NCI-H2227 (cell line): ENCODE measurements around the gene ATP2A3.

Experiments
- DNase-seq: peaks from one replicate; lab custom pipeline; 2025; ENCODE audit not compliant: unreplicated experiment; lab: John Stamatoyannopoulos, UW

ATP2A3 gene

DNA sequence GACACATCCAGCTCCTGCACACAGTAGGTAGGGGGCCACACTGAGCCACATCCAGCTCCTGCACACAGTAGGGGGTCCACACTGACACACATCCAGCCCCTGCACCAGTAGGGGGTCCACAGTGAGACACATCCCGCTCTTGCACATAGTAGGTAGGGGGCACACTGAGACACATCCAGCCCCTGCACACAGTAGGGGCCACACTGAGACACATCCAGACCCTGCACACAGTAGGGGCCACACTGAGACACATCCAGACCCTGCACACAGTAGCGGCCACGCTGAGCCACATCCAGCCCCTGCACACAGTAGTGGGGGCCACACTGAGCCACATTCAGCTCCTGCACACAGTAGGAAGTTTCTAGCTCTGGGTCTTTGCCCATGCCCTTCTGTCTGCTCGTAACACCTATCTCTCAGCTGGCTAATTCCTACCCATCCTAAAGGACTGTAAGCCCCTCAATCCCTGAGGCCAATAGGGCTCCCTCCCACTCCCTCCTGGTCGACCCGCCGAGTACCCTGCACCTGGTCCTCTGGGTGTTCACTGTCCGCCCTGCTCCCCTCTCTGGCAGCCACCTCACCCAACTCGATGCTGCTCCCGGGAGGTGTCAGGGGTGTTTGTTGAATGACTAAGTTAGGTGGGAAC is 9.4 kb upstream of the ATP2A3 start:
- no peak for DNase-seq

DNA sequence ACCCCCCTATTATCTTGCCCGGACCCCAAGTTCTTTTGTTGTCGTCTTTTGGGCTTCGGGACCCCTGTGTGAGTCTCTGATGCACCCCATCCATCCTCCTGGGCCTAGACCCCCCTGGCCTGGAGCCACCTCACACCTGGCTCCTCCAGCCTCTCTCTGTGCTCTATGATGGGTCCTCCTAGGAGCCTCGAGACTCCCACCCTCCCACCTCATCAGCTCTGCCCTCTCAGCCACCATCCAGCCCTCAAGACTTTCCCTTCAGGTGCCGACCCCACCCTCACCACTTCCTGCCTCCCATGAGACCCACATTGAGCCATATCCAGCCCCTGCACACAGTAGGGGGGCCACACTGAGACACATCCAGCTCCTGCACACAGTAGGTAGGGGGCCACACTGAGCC is 8.7 kb upstream of the ATP2A3 start:
- no peak for DNase-seq

DNA sequence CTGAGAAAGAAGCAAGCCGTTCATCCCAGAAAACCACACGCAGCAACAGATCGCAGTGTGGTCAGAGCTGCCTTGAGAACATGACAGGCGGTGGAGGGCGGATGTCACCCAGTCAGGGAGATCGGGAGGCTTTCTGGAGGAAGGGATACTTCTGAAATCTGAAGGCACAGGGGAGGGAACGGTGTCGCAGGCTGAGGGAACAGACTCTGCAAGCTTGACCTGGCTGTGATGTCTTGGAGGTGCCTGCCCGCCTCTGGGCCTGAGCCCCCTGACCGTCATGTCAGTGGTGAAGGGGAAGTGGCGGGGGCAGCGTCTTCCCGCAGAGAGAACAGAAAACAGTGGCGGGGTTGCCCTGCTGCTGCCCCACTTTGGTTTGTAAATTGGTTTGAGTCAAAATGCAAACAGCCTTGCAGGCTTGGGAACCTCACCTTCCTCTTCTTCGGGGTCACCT is 8.1 kb upstream of the ATP2A3 start:
- DNase-seq, result no peak

DNA sequence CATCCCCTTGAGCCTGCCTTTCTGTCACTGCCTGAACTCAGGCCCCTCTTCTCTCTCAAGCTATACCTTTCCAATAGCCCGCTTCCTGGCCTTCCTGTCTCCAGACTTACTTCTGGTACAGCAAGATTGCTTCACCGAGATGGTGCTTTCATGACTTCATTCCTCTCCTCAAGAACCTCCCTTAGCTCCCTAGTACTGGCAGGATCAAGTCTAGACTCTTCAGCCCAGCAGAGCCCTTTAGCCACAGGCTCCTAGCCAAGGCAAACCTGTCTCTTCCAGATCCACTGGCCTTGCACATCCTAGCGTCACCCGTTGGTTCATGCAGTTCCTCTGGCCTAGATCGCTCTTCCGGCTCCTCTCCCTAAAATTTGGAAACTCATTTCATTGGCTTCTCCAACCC is 6.4 kb upstream of the ATP2A3 start:
- no peak for DNase-seq

DNA sequence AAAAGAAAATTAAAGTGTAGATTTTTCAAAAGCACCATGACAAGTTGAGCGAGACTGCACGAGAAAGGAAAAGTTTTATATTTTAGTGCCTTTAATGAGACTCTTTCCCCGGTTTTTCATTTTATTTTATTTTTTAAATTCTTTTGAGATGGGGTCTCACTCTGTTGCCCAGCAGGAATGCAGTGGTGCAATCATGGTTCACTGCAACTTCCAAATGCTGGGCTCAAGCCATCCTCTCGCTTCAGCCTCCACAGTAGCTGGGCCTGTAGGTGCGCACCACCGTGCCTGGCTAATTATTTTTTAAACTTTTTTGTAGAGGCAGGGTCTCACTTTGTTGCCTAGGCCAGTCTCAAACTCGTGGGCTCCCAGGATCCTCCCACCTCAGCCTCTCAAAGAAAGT is 5.7 kb upstream of the ATP2A3 start:
- no peak for DNase-seq

DNA sequence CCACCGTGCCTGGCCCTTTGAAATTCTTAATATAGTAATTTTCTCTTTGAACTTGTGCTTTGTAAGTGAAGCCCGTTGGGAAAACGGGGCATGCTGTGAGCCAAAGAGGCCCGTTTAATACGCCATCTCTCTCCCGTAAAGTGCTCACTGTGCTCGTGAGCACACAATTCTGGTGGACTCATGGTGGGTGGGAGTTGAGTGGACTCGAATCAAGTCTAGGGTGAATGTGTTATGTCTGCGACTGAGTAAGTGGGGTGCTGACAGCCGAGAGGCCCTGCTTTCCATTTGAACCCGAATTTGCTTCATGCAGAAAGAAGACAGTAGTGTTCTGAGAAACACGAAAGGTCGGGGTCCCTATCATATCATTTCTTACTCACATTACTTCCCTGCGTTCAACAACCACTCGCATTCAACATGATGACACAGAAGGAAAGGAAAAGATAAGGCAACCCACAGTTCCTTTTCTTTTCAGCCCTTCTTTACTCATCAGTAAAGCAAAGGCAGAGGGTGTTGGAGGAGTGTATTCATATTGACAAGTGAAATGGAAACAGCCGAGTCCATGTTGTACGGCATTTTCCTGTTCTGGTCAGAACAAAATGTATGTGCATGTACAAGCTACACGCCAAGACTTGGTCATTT is 4.8 kb upstream of the ATP2A3 start:
- DNase-seq, result no peak

DNA sequence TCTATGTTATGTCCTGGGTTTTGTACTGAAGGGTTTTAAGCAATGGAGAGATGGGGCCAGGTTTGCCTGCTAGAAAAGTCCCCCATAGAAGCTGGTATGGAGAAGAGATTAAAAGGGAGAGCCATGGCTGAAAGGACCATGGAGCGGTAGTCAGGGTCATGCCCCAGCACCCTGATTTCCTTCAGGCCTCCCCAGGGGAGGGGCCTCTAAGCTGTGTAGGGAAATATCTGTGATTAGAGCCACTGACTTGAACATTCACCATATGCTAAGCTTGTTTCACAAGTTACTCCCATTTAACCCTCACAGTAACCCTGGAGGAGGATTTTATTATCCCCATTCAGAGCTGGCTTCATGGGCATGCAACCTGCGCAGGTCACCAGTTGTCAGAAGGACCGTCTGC is 3.8 kb upstream of the ATP2A3 start:
- DNase-seq, result no peak

DNA sequence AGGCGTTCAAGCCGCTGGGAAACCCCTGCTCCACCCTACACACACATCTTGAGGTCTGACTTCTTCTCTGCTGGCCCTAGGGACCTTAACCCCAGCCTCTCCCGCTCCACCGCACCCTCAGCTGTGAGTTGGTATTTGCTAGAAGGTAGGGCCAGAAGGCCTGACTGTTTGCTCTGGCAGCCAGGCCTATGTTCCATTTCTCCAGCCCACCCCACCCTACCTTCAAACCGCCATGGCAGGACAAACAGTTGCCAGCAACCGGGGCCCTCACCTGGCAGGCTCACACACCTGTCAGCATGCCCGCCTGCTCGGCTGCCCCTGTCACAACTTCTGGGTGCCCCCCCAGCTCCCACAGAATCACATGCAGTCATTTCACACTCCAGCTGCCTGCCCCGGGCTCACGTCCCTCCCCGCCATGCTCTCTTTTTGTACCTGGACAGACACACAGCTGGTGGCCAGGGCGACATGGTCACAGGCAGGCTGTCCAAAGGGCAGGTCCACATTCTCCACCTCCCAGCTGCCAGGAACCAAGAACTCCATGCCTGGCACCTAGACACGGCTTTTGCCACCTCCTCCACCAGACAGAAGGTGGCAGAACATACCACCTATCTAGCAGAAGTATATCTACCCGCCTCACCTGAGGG is 2.6 kb upstream of the ATP2A3 start:
- no peak for DNase-seq

DNA sequence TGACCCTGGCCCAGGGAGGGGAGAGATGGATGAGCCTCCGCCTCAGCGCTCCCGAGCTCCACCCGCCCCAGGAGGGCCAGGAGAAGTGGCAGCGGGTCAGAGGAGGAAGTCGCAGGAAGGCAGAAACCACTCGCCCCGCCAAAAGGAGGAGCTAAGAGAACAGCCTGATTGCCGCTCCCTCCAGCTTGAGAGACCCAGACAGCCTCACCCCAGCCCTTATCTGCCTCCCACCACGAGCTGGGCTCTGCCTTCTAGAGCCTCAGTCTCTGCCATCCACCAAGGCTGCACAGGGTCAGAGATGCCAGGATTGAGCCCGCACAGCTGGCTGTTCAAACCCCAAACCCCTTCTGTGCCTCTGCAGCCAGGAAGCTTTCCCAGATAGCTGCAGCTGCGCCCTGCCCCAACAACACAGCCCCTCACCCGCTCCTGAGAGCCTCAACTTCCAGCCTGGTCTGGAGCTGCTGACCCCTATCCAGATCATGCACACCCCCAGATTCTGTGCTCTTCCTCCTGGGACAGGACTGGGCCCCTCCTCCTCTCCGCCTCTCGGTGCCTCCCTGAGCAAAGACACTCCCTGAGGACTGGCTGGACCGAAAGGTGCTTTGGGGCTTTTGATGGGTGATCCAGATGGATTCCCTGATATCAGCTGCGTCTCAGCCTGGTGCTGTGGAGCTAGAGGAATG is 1.0 kb upstream of the ATP2A3 start:
- DNase-seq, result peak; percentile 36

DNA sequence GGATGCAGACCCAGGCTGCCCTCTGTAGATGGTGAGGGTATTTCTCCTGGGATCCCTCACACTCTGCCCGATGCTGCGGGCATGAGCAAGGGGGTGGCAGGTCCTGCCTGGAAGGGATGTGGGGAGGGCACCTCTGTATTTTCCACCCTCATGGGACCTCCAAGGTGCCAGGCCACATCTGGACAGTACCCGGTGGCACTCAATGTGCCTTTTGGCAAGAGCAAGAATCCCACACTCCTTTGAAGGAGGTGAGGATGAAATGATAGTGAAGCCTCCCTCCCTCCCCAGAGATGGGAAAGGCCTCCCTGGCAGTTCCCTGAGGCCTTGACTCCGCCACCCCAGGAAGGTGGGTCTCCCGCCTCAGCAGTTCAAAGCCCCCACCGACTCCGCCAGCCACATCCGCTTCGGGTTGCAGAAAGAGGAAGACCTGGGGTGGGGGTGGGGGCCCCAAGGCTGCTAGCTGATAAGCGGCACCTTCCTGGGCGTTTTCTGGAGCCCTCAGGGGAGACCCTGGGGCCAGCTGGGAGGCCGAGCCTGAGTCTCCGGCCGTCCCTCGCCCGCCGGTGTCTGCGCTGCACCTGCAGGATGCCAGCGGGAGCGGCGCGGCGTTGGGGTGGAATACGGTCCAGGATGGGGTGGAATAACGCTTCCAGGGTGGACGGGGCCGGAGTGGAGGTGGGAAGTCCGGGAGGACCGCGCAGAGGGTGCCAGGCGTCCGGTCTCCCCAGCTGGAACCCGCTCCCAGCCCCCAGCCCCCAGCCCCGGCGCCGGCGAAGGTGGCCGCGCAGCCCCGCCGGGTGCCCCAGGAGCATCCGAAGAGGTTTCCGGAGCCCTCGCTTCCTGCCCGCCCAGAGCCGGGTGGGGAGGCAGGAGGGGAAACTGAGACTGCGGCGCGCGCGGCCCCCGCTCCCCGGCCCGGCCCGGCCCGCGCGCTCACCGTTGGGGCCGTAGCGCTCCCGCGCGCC is 718 bp downstream of the ATP2A3 start:
- DNase-seq, result no peak

DNA sequence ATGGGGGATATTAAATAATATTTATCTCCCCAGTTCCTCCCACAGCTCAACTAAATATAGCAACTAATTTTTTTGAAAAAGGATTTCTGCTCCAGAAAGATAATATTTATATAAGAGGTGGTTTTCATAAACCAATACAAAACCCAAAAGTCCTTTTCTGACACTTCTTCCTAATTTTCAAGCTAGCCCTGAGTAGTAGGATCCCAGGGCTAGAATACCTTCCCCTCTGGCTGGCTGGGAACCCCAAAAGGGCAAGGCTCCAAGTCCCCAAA is 1.3 kb downstream of the ATP2A3 start:
- DNase-seq, result no peak

DNA sequence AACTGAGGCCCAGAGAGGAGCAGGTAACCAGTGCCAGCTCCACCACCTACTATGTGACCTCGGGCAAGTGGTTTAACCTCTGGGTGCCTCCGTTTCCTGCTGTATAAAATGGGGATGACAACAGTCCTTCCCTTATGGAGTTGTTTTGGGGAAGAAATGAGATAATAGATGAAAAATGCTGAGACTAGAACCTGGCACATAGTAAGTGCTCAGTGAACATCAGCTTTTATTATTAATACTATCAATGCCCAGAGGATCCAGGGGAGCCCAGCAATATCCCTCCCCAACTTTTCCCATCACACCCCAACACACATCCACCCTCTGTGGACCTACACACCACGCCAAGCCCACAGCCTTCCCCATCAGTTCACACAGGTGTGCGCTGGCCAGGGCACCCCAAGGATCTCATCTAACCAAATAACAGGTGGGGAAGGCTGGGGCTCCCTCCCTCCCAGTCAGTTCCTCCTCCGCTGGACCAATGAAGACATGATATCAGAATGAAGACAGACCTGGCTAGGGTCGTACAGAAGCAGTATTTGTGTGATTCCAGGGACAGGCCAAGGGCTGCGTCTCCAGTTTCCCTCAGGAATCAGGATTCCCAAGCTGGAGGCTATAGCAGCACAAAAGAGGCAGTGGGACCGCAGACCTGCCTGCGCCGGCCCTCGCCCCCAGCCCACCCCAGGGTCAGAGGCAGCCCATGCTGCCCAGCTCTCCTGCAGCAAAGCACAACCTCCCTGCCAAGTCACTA is 1.8 kb downstream of the ATP2A3 start:
- DNase-seq, result no peak

DNA sequence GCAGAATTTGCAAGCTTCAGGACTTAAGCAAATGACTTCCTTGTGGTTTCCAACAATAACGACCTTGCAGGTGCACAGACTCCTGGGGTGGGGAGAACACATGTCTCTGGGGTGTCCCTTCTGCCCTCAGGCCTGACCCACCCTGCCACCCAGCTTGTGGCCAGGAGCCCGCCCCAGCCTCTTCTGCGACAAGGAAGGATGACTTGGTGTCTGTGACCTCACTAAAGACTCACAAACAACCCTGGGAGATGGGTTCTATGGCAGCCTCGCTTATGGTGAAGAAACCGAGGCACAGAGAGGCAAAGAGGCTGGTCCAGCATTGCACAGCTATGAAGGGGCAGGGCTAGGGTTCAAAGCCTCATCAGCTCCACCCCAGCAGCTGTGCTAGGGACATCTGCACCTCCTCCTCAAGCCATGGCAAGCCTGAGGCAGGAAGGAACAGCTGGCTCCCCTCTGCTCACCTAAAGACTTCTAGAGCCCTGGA is 2.6 kb downstream of the ATP2A3 start:
- no peak for DNase-seq

DNA sequence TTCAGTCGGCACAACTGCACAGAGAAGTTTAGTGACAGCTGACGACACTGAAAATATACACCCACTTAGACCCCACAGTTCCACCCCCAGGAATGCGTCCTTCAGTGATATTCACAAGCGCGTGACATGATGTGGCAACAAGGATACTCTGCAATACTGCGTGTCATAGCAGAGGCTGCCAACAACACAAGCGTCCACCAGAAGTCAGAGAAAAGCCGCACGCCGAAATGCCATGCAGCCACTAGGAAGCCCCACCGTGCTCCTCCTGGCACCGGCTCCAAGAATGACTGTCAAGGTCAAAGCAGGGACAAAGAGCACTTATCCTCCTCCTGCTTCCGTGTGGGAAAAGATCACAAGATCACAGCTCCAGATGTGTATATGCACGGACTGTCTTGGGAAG is 3.5 kb downstream of the ATP2A3 start:
- no peak for DNase-seq

DNA sequence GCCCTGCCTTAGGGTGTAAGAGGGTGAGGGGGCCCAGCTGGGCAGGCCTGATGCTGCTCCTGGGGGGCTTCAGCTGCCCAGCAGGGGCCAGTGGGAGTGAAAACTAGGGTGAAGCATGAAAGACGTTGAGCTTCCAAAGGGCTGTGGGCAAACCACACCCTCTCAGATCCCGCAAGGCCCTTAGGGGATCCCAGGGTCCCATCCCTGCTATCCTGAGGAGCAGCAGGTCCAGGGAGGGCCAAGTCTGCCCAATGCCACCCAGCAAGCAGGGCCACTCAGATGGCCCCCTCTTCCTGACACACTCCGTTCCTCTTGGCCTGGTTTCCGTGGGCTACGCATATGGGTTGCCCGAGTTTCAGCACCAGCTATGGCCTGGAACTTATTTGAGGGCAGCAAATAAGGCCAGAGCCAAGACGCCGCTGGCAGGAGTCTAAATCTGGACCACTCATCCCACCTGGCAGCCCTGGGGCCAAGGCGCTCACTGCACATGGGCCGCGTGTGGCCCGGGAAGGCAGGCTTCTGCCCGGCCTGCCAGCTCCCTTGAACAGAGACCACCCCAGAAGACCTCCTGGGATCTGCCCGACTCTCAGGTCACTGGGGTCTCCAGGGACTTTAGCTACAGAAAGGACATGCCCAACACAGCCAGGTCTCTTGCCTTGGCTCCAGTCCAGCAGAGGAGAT is 4.2 kb downstream of the ATP2A3 start:
- DNase-seq, result no peak

DNA sequence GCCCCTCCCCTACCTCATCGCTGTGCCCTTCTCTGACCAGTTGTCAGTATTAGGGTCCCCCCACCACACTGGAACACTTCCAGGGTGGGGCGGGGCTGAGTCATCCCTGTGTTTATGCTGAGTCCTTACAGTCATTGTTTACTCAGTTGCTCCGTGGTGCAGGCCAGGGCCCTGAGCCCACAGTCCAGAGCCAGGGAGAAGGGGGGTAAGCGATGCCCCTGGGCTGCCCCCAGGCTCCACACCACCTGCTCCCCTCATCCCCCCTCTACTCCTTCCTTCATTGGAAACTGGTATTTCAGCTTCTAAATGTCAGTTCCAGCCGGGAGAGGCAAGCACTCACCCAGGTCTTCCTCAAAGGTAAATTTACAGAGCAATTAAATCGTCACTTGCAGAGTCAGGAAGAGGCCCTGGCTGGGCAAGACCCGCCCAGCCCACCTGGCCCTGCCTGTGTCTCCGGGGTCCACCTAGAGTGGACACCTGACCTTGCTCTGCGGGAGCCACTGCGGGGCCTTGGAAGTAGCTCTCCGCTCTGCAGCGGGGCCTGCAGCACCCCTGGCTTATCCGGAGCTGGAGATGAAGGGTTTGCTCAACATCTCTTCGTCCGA is 4.8 kb downstream of the ATP2A3 start:
- peak; percentile 7 for DNase-seq

DNA sequence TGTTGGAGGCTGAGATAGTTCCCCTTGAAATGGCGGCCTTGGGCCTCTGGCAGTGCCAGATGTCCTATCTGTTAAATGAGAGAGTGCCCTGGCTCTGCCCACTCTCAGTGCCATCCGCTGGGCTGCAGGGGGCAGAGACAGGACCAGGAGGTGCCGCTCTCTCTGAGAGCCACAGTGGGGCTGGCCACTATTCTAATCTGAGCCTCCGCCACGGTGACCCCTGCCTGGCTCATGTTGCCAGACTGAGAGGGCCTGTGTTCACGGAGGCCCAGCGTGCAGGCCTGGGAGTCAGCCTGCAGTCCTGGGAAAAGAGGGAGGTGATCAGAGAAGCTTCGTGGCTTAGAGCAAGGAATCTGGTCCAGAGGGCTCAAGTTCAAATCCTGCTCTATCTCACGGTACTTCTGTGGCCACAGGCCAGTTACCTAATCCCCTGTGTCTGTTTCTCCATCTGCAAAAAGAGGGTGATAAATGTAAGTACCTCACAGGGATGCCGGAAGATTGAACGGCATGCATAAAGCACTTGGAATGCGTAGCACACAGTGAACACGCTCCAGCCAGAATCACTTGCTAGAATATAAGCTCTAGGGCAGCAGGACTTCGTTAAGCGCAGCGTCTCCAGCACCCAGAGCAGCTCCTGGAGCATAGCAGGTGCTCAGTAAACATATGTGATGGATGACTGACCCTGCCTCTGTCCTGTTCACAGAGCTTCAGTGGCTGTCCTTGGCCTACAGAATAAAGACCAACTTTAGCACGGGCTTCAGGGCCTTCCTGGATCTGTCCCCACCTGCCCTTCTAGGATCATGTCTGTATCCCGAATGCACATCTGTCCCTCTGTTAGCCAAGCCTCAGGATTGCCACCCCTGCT is 6.3 kb downstream of the ATP2A3 start:
- DNase-seq, result no peak

DNA sequence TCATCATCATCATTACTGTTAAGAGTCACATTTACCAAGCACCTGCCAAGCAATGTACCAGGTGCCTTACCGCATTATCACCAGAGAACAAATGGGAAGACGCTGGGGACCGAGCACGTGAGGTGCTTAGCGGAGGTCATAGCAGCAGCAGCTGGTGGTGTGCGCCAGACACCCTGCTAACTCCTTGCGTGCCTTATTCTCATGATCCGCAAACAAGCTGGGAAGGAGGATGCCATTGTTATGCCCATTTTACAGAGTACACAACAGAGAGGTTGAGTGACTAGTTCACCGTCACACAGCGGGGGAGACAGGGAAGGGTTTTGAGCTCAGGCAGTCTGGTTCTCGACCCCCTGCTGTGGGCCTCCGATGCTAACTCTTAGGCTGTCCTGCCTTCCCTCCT is 7.3 kb downstream of the ATP2A3 start:
- no peak for DNase-seq
